ENCODE measurements around the gene FCHSD2. TPM values are rescaled to one million over a fixed set of nuclear protein-coding genes. Genes with fewer than 3 reads are reported as not detected.
A peak's percentile ranks its signal among the peaks of the same experiment; 100 is the strongest.

The FCHSD2 gene
- total and polyA plus RNA-seq, 3 experiments from 2014 or later, result 21.2 to 28.3 (median 28.0) TPM

GRCh38 chr11:72930008-72930407 lies 212.1 kb downstream of the FCHSD2 start:
- ChIA-PET POLR2A (no interaction called here), CTCF (no interaction called here)
- Histone ChIP-seq H3K27ac (ENCODE audit: low read depth, low read length) (no peak overlapping the region), H3K4me3 (ENCODE audit: low read length) (no peak overlapping the region), H3K27me3 (ENCODE audit: insufficient read depth, low read length, poor library complexity, severe bottlenecking) (no peaks in the 10 kb centered on the region), H3K36me3 (ENCODE audit: insufficient read depth, low read length) (no peaks in the 10 kb centered on the region), H3K4me1 (ENCODE audit: insufficient read depth, low read length) (no peaks in the 10 kb centered on the region), H3K9me3 (ENCODE audit: low read length) (no peaks in the 10 kb centered on the region)
- DNase-seq, result no peak
- peak overlapping the region in 1 of 8 donors; percentile 13 for H3K27ac Mint-ChIP-seq
- no peaks in the 10 kb centered on the region for H3K9me3 Mint-ChIP-seq
- H3K4me3 Mint-ChIP-seq, result no peak overlapping the region
- peaks cover 0 to 1% (median 0%) of the 10 kb centered on the region in 3 donors for H3K36me3 Mint-ChIP-seq
- H3K4me1 Mint-ChIP-seq, result peaks cover 0 to 4% (median under 1%) of the 10 kb centered on the region in 3 donors
- peaks cover 0 to 2% of the 10 kb centered on the region in 2 donors for H3K27me3 Mint-ChIP-seq

GRCh38 chr11:72929256-72929655 lies 212.9 kb downstream of the FCHSD2 start:
- Mint-ChIP-seq H3K27me3 (no peaks in the 10 kb centered on the region), H3K4me1 (peaks cover 4 to 9% (median 6%) of the 10 kb centered on the region in 3 donors), H3K9me3 (no peaks in the 10 kb centered on the region), H3K27ac (peak overlapping the region in 1 of 8 donors; percentile 34), H3K36me3 (peaks cover 0 to 1% (median 0%) of the 10 kb centered on the region in 3 donors), H3K4me3 (no peak overlapping the region)
- Histone ChIP-seq H3K4me3 (ENCODE audit: low read length) (no peak overlapping the region), H3K27me3 (ENCODE audit: insufficient read depth, low read length, poor library complexity, severe bottlenecking) (no peaks in the 10 kb centered on the region), H3K27ac (ENCODE audit: low read depth, low read length) (no peak overlapping the region), H3K36me3 (ENCODE audit: insufficient read depth, low read length) (no peaks in the 10 kb centered on the region), H3K9me3 (ENCODE audit: low read length) (no peaks in the 10 kb centered on the region), H3K4me1 (ENCODE audit: insufficient read depth, low read length) (no peaks in the 10 kb centered on the region)
- POLR2A ChIA-PET, result no interaction called here
- DNase-seq, result no peak
- CTCF ChIA-PET, result no interaction called here

GRCh38 chr11:72927380-72927779 lies 214.7 kb downstream of the FCHSD2 start:
- H3K27me3 Mint-ChIP-seq, result no peaks in the 10 kb centered on the region
- peaks cover 4 to 9% (median 6%) of the 10 kb centered on the region in 3 donors for H3K4me1 Mint-ChIP-seq
- Histone ChIP-seq H3K4me1 (ENCODE audit: insufficient read depth, low read length) (no peaks in the 10 kb centered on the region), H3K9me3 (ENCODE audit: low read length) (no peaks in the 10 kb centered on the region), H3K4me3 (ENCODE audit: low read length) (no peak overlapping the region), H3K27me3 (ENCODE audit: insufficient read depth, low read length, poor library complexity, severe bottlenecking) (no peaks in the 10 kb centered on the region), H3K27ac (ENCODE audit: low read depth, low read length) (no peak overlapping the region), H3K36me3 (ENCODE audit: insufficient read depth, low read length) (no peaks in the 10 kb centered on the region)
- POLR2A ChIA-PET, result no interaction called here
- no peaks in the 10 kb centered on the region for H3K9me3 Mint-ChIP-seq
- DNase-seq, result no peak
- CTCF ChIA-PET, result no interaction called here
- peak overlapping the region in 1 of 8 donors; percentile 13 for H3K27ac Mint-ChIP-seq
- peaks cover 0 to 1% (median 0%) of the 10 kb centered on the region in 3 donors for H3K36me3 Mint-ChIP-seq
- no peak overlapping the region for H3K4me3 Mint-ChIP-seq

GRCh38 chr11:72926076-72926475 lies 216.0 kb downstream of the FCHSD2 start:
- POLR2A ChIA-PET, result no interaction called here
- peaks cover 3 to 11% (median 7%) of the 10 kb centered on the region in 3 donors for H3K36me3 Mint-ChIP-seq
- H3K4me1 Mint-ChIP-seq, result peaks cover 4 to 9% (median 6%) of the 10 kb centered on the region in 3 donors
- DNase-seq, result no peak
- Histone ChIP-seq H3K4me1 (ENCODE audit: insufficient read depth, low read length) (no peaks in the 10 kb centered on the region), H3K9me3 (ENCODE audit: low read length) (no peaks in the 10 kb centered on the region), H3K36me3 (ENCODE audit: insufficient read depth, low read length) (no peaks in the 10 kb centered on the region), H3K27me3 (ENCODE audit: insufficient read depth, low read length, poor library complexity, severe bottlenecking) (no peaks in the 10 kb centered on the region), H3K4me3 (ENCODE audit: low read length) (no peak overlapping the region), H3K27ac (ENCODE audit: low read depth, low read length) (no peak overlapping the region)
- no peaks in the 10 kb centered on the region for H3K27me3 Mint-ChIP-seq
- H3K4me3 Mint-ChIP-seq, result no peak overlapping the region
- no peaks in the 10 kb centered on the region for H3K9me3 Mint-ChIP-seq
- CTCF ChIA-PET, result interaction anchor here (3.6 kb wide), 1 partner anchor 252 kb away, joined by 38 read pairs; no protein-coding TSS in a partner anchor
- H3K27ac Mint-ChIP-seq, result no peak overlapping the region

GRCh38 chr11:72925656-72926055 lies 216.5 kb downstream of the FCHSD2 start:
- H3K4me3 Mint-ChIP-seq, result no peak overlapping the region
- DNase-seq, result no peak
- no peaks in the 10 kb centered on the region for H3K9me3 Mint-ChIP-seq
- CTCF ChIA-PET, result interaction anchor here (3.6 kb wide), 1 partner anchor 252 kb away, joined by 38 read pairs; no protein-coding TSS in a partner anchor
- H3K27ac Mint-ChIP-seq, result no peak overlapping the region
- no peaks in the 10 kb centered on the region for H3K27me3 Mint-ChIP-seq
- H3K36me3 Mint-ChIP-seq, result peaks cover 3 to 15% (median 7%) of the 10 kb centered on the region in 3 donors
- no peak overlapping the region for H3K27ac ChIP-seq (ENCODE audit: low read depth, low read length)
- H3K27me3 ChIP-seq (ENCODE audit: insufficient read depth, low read length, poor library complexity, severe bottlenecking), result no peaks in the 10 kb centered on the region
- H3K4me1 ChIP-seq (ENCODE audit: insufficient read depth, low read length), result no peaks in the 10 kb centered on the region
- H3K36me3 ChIP-seq (ENCODE audit: insufficient read depth, low read length), result no peaks in the 10 kb centered on the region
- peaks cover 4 to 9% (median 6%) of the 10 kb centered on the region in 3 donors for H3K4me1 Mint-ChIP-seq
- H3K4me3 ChIP-seq (ENCODE audit: low read length), result no peak overlapping the region
- POLR2A ChIA-PET, result no interaction called here
- H3K9me3 ChIP-seq (ENCODE audit: low read length), result no peaks in the 10 kb centered on the region

- CTCF ChIA-PET, result interaction anchor here (0.7 to 3.6 kb wide), 6 partner anchors 197 to 1516 kb away, joined by 3 to 38 read pairs (median 4); partner anchors contain the start of gene FCHSD2
- peaks cover 4 to 9% (median 6%) of the 10 kb centered on the region in 3 donors for H3K4me1 Mint-ChIP-seq
- H3K36me3 ChIP-seq (ENCODE audit: insufficient read depth, low read length), result no peaks in the 10 kb centered on the region
Measured at GRCh38 chr11:72924568-72925190, 217.4 kb downstream of the FCHSD2 start.

GRCh38 chr11:72921028-72921716 lies 220.9 kb downstream of the FCHSD2 start:
- CTCF ChIA-PET, result interaction anchor here (1.4 kb wide), 1 partner anchor 257 kb away, joined by 5 read pairs; no protein-coding TSS in a partner anchor
- H3K36me3 Mint-ChIP-seq, result peaks cover 3 to 35% (median 16%) of the 10 kb centered on the region in 3 donors
- DNase-seq, result no peak

More at GRCh38 chr11:72924568-72925190, 217.4 kb downstream of the FCHSD2 start:
- peaks cover 3 to 20% (median 10%) of the 10 kb centered on the region in 3 donors for H3K36me3 Mint-ChIP-seq
- POLR2A ChIA-PET, result no interaction called here
- no peaks in the 10 kb centered on the region for H3K27me3 Mint-ChIP-seq
- Histone ChIP-seq H3K4me3 (ENCODE audit: low read length) (no peak overlapping the region), H3K27ac (ENCODE audit: low read depth, low read length) (no peak overlapping the region), H3K27me3 (ENCODE audit: insufficient read depth, low read length, poor library complexity, severe bottlenecking) (no peaks in the 10 kb centered on the region), H3K4me1 (ENCODE audit: insufficient read depth, low read length) (no peaks in the 10 kb centered on the region), H3K9me3 (ENCODE audit: low read length) (no peaks in the 10 kb centered on the region)
- peak overlapping the region in 3 of 8 donors; percentile 48 to 61 (median 59) for H3K27ac Mint-ChIP-seq
- peak in 1 of 5 donors; percentile 10 for DNase-seq
- H3K4me3 Mint-ChIP-seq, result no peak overlapping the region
- H3K9me3 Mint-ChIP-seq, result no peaks in the 10 kb centered on the region

GRCh38 chr11:72920001-72920400 lies 222.1 kb downstream of the FCHSD2 start:
- DNase-seq, result no peak
- Mint-ChIP-seq H3K4me1 (peaks cover 5 to 6% (median 5%) of the 10 kb centered on the region in 3 donors), H3K27me3 (no peaks in the 10 kb centered on the region), H3K36me3 (peaks cover 7 to 42% (median 18%) of the 10 kb centered on the region in 3 donors), H3K27ac (peak overlapping the region in 1 of 8 donors; percentile 79), H3K4me3 (no peak overlapping the region), H3K9me3 (peaks cover 0 to 3% (median 0%) of the 10 kb centered on the region in 5 donors)
- ChIA-PET POLR2A (no interaction called here), CTCF (no interaction called here)
- Histone ChIP-seq H3K9me3 (ENCODE audit: low read length) (no peaks in the 10 kb centered on the region), H3K4me1 (ENCODE audit: insufficient read depth, low read length) (no peaks in the 10 kb centered on the region), H3K27me3 (ENCODE audit: insufficient read depth, low read length, poor library complexity, severe bottlenecking) (no peaks in the 10 kb centered on the region), H3K27ac (ENCODE audit: low read depth, low read length) (no peak overlapping the region), H3K36me3 (ENCODE audit: insufficient read depth, low read length) (no peaks in the 10 kb centered on the region), H3K4me3 (ENCODE audit: low read length) (no peak overlapping the region)

More at GRCh38 chr11:72921028-72921716, 220.9 kb downstream of the FCHSD2 start:
- no peak overlapping the region for H3K4me3 Mint-ChIP-seq
- no peaks in the 10 kb centered on the region for H3K4me1 ChIP-seq (ENCODE audit: insufficient read depth, low read length)
- no peaks in the 10 kb centered on the region for H3K9me3 ChIP-seq (ENCODE audit: low read length)
- H3K27me3 Mint-ChIP-seq, result no peaks in the 10 kb centered on the region
- H3K27me3 ChIP-seq (ENCODE audit: insufficient read depth, low read length, poor library complexity, severe bottlenecking), result no peaks in the 10 kb centered on the region
- H3K27ac Mint-ChIP-seq, result no peak overlapping the region
- no peaks in the 10 kb centered on the region for H3K36me3 ChIP-seq (ENCODE audit: insufficient read depth, low read length)
- H3K27ac ChIP-seq (ENCODE audit: low read depth, low read length), result no peak overlapping the region
- no peaks in the 10 kb centered on the region for H3K9me3 Mint-ChIP-seq
- H3K4me1 Mint-ChIP-seq, result peaks cover 4 to 6% (median 6%) of the 10 kb centered on the region in 3 donors
- no peak overlapping the region for H3K4me3 ChIP-seq (ENCODE audit: low read length)
- POLR2A ChIA-PET, result no interaction called here

Measured in CD8-positive, alpha-beta memory T cell (primary cell).